Dedifferentiated amniotic fluid mesenchymal stem cell (primary cell): ENCODE data around the gene TRIM67.

Source experiments
- DNase-seq: peaks from one replicate; pipeline ENCODE4 v3.0.0-alpha.2; 2016; ENCODE audit errors: extremely low spot score

Gene TRIM67

DNA sequence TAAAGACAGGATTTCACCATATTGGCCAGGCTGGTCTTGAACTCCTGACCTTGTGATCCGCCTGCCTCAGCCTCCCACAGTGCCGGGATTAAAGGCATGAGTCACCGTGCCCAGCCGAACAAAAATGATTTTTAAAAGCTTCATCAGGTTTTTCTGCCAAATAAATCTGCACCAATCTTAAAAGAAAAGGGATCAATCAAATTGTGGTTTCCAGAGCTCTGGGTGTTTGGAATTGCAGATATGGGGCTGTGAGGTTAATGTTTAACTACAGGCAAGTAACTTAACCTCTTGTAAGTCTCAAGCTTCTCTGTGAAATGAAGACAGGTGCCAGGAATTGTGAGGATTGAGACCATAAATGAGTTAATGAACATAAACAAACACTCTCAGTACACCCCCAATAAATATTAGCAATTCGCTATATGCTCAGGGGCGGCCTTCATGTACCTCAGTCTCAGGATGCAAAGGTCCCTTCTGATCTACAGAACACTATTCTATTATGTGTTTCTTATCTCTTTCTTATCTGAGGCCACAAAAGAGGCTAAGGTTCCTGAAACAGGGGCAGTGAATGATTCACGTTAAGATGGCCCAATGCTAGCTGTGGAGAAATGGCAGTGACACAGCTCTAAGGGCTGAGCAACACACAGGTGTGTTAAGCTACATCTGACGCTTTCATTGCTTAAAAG is 72.0 kb downstream of the TRIM67 start:
- no peak for DNase-seq

DNA sequence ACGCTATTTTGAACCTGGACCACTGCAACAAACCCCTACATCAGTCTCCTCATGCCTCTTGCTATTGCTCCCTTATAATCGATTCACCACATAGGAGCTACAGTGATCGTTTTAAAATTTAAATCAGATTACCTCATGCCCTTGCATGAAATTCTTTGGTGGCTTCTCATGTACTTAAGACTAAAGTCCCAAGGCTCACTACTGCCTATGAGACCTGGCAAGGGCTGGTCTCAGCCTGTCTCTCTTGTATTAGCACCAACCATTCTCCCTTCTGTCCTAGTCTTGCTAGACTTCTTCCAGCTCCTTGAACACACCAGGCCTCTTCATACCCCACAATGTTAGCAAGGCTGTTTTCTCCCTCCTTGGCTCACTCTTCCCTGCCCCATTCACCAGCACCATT is 72.6 kb downstream of the TRIM67 start:
- DNase-seq = no peak

DNA sequence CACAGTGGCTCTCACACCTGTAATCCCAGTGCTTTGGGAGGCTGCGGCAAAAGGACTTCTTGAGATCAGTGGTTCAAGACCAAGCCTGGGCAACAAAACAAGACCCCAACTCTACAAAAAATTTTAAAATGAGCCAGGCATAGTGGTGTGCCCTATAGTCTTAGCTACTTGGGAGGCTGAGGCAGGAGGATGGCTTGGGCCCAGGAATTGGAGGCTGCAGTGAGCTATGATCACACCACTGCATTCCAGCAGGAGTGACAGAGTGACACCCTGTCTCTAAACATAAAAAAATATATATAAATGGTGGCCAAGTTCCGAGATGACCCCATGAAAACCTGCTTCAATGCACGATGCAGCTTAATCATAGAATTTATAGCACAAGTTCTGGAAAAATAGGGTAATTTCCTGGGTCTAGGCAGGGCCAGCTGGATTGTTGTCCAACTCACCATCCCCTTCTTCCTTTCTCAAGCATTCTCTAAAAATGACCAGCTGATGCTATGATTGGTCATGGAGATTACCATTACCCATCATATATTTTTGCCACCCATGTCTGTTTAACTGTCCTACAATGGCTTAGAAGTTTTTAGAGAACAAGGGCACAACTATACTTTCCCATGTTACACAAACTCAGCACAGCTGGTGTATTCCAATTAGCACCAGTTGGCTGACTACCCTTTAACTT is 73.8 kb downstream of the TRIM67 start:
- DNase-seq = no peak

DNA sequence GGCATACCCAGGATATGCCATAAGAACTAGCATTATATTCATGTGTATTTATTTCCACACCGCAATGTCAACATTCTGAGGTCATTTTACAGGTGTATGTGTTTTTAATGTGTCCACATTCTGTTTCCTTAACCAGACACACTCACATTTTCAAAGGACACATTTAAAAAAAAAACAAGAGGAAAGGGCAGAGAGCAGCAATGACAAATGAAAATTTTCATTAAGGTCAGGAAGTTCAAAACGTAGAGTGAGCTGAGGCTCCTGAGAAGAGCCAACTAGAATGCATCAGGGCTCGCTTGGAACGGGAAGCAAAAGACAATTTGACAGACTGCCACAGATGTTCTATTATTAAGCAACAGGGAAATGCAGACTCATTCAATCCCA is 74.3 kb downstream of the TRIM67 start:
- DNase-seq = no peak

DNA sequence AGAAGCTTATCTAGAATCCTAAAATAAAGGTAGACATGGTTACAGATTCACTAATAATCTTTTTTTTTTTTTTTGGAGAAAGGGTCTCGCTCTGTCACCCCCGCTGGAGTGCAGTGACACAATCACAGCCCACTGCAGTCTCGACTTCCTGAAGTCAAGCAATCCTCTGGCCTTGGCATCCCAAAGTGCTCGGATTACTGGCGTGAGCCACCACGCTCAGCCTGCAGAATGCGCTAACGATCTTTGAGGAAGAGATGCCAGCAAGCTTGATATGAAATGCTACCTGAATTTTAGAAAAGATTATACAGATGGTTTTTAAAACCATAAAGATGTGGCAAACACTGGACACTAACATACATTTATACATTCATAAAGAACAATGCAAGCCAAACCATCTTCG is 75.1 kb downstream of the TRIM67 start:
- no peak for DNase-seq

DNA sequence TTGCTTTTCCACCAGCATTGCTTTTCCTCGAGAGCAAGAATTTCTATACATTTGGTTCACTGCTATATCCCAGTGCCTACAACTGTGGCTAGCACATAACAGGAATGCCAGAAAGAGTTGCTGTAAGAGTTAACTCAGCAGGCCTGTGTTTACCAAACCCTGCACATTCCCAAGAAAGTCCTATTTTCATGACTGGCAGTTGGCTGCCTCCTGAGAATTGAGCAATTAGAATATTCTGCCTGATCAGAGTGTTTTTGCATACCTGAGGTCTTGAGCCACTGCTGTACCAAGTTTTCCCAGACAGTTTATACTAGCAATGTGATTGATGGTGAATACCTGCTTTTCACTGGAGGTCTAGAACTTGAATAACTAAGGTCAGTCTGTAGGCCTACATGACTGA is 76.4 kb downstream of the TRIM67 start:
- no peak for DNase-seq

DNA sequence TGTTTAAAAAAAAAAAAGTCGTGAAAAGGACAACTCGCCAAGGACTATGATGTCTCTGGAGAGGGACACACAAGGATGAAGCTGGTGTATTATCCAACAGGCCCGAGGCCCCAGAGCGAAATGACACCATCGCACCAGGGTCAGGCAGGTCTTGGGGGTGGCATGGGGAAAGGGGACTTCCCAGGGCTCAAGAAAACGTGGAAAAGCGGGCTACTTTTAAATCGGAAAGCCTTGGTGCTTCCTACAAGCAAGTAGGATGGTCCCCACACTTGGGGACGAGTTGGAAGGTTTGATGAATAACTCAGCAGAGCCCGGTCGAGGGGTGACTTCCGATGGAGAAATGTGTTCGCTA is 78.6 kb downstream of the TRIM67 start:
- DNase-seq = no peak

DNA sequence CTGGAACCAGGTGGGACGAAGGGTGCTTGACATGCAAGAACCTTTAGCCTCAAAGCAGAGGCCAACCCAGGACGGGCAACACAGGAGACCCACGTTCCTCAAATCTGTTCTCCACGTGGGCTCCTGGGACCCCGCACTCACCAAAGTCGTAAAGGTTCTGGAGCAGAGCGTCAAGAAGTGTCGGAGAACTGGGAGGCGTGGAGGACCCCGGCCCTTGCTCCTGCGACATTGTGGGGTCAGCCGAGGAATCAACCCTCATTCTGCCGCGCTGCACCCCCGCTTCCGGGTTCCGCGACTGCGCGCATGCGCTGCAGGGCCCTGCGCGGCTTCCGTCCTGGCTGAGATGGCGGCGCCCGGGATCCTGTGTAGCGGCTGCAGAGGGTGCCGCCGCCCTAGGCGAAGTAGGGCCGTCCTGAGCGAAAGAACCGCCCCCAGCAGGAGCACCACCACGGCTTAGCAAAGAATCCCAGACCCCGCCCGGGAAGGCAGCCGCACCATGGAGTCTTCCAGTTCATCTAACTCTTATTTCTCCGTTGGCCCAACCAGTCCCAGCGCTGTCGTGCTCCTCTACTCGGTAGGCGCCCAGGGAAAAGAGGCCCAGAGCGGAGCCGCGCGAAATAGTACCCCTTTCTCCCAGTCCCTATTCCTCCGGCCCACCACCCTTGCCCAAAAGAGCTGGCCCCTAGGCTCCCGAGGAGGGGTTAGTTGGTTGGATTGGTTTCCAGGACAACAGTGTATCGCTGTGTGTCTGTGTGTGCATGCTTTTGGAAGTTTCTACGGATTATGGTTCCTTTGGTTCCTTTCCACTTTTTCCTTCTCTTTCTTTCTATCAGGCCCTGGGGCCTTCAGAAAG is 79.3 kb downstream of the TRIM67 start, which contains the start of gene GNPAT:
GNPAT (plus strand) TSS at position 330 of the 853 bp plus-strand sequence; CDS start at position 497, 167 bp downstream.
- DNase-seq = peak; percentile 72

DNA sequence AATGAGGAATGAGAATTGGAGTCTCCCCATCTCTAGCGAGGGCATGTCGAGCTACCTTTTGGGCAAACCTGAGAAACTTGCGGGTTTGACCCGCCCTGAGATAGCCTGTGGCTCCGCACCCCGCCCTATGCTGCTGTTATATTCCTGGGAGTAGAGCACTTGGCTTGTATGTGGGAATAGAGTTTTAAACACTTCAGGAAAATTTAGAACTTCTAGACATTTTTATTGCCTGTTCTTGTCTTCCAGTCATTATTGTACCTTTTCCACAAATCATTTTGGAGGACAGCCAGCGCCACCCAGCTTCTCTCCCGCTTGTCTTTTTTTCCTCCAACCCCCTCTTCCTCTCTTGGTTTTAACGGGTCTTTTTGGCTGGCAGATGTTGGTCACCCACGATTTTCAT is 79.9 kb downstream of the TRIM67 start:
- DNase-seq = peak; percentile 17

DNA sequence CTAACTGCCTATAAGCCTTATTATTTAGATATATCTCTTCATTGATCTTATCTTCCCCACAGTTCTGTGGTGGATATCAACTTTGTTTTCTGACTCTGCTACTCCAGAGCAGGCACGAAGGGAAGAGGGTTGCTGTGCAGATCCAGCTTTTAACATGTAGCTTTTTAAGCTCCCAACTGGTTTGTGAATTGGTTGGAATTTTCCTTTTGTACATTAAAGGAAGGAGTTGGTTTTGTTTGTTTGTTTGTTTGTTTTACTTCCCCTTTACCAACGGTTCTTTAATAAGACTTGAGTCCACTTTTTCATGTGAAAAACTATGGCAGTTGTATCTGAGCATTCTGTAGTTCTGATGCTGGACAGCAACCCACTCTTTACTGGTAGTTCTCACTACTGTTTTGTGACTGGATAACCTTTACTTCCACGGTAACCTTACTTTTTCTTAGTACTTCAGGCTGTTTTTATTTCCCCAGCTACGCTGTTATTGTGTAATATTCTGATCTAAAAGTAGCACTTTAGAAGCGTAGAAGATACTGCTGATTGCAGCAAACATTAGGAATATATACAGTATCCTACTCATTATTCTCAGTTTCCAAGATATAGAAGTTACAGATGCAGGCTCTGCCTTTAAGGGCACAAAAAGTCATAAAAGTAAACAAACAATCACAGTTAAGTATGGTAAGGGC is 80.8 kb downstream of the TRIM67 start:
- no peak for DNase-seq

DNA sequence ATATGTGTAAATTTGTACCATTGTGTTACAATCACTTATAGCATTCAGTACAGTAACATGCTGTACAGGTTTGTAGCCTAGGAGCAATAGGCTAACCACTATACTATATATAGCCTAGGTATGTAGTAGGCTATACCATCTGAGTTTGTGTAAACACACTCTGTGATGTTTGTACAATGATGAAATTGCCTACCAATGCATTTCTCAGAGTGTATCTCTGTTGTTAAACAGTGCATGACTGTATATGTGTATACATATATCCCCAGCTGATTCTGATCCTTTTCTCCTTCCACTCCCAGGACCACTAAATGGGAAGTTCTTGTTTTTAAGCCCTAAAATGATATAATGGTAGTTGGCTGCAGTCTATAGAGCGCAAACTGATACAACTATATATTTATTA is 86.9 kb downstream of the TRIM67 start:
- no peak for DNase-seq

DNA sequence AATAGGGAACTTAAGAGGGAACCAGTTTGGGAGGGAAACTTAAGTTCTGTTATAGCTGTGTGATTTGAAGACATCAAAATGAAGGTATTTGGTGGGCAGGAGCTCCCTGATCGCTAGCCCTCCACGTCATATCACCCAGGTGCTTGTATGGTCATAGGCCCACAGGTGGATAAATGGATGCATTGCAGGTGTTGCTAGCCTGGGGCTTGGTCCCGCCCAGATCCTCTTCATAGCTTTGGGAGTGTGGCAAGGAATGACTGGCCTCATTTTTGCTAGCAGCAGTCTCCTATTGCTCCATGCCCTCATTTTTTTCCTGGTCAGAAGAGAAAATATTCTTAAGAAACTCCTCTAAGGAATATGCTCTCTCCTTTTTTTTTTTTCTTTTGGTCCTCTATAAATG is 90.5 kb downstream of the TRIM67 start:
- no peak for DNase-seq

DNA sequence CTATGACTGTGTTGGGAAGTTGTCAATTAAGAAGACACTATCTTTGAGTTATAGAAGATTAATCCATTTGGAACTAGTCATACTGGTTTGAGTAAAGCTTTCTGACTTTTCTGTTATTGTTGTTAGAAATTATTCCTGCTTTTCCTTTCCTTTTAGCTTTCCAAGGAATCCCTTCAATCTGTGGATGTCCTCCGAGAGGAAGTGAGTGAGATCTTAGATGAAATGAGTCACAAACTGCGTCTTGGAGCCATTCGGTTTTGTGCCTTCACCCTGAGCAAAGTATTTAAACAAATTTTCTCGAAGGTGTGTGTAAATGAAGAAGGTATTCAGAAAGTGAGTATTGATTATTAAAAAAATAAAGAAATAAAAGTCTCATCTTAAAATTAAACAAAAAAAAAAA is 98.5 kb downstream of the TRIM67 start:
- no peak for DNase-seq

DNA sequence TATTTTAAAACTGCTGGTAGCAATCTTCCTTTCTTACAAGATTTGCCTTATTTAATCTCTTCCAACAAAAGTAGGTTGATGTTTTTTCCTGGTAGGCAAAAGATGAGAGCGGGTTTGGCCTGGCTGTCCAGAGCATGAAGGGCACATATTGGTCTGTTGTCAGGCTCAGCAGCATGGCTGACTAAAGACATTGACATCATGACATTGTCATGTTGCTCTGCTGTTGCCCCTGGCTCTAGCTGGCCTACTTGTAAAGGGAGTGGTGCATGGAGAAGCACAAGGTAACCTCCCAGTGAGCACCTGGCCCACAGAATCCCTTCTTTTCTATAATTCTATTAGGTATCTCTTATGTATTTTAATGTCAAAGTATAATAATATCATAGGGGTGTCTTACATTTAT is 102.8 kb downstream of the TRIM67 start:
- no peak for DNase-seq

DNA sequence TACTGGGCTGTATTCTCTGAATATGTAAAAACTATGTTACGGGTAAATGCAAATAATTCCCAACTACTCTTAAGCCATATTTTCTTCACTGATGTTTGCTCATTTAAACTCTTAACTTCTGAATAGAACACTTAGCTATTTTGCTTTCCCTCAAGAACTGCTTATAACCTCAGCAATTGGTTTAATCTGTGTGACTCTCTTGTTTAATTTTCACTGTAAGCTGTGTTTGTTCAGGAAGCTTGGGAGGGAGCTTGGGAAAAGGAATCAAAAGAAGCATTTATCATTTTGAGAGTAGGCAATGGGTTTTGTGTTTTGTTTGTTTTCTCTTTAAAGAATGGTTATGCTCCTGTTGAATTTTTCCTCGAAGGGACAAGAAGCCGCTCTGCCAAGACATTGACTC is 103.5 kb downstream of the TRIM67 start:
- no peak for DNase-seq

DNA sequence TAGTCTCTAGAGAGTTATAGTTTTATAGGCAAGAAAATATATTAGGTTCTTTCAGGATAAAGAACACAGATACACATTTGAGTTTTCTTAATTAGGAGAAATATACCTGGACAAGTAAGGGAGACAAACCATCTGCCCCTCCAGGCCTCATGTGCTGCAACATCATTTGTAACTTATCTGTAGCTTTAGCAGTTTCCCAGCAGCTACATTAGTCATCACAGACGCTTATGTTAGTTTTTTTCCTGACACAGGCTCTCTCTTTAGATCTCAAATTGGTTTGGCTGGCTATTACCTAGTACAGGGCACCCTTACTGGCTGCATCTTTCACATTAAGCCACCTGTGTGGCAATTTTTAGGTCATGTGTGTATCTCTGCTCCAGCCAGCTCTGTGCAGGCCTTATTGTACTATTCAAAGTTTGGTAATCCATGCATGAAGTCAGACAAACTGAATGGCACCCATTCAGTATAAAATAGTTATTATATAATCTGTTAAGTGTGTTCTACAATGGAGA is 105.0 kb downstream of the TRIM67 start:
- DNase-seq = no peak
